Uterus (tissue), 2 donors: ENCODE results near the gene TXNDC15.

Source experiments
- CTCF ChIP-seq, 4 experiments: fragments of 200-600 bp in 2 of 4; fragments of 450-650 bp in 2 of 4; sonication (generic) in 2 of 4; IDR thresholded peaks; one replicate each; pipeline ENCODE4 v1.5.1; 2016 to 2019; ENCODE audit warnings: antibody characterized with exemption in 4 of 4, mild to moderate bottlenecking in 2 of 4, moderate library complexity in 1 of 4
- POLR2A ChIP-seq, 2 donors: fragments of 450-650 bp; IDR thresholded peaks; one replicate each; pipeline ENCODE4 v1.6.1; 2016; ENCODE audit warnings: antibody characterized with exemption in 2 of 2, mild to moderate bottlenecking in 1 of 2, moderate library complexity in 1 of 2

- TF ChIP-seq CTCF (IDR thresholded peaks at IDR 0.05) (no peak), POLR2A (IDR thresholded peaks at IDR 0.05) (no peak)
Measured at GRCh38 chr5:134943547-134943946, 69.4 kb downstream of the TXNDC15 start.
